GM10248 (cell line): ENCODE results near the gene FAM3C.
A peak's percentile ranks its signal among the peaks of the same experiment; 100 is the strongest.

Experiments used
- CTCF ChIA-PET: fragments of 300-600 bp; sonication (Branson Sonifier 250); formaldehyde crosslinking; extraction: SDS; loops from one replicate; lab custom pipeline; 2021; ENCODE audit warnings: antibody characterized with exemption; lab: Yijun Ruan, JAX
- POLR2A ChIA-PET: fragments of 350-650 bp; sonication (Branson Sonifier 250); formaldehyde crosslinking; extraction: SDS; loops from one replicate; lab custom pipeline; 2020; ENCODE audit warnings: antibody characterized with exemption; lab: Yijun Ruan, JAX
- DNase-seq: peaks from one replicate; pipeline ENCODE4 v3.0.0; 2012; ENCODE audit errors: extremely low spot score
- TF ChIP-seq, protein P1 (sequence below): IDR thresholded peaks from 2 replicates; pipeline ENCODE4 v1.5.1; 2012; ENCODE audit warnings: mild to moderate bottlenecking, low read depth; ENCODE audit errors: extremely low read depth, missing control alignments, control extremely low read depth

The FAM3C gene

GRCh38 chr7:121343302-121343701 lies 52.8 kb downstream of the FAM3C start:
- ChIA-PET POLR2A (no interaction called here), CTCF (no interaction called here)
- no peak for DNase-seq
- TF ChIP-seq, protein P1, sequence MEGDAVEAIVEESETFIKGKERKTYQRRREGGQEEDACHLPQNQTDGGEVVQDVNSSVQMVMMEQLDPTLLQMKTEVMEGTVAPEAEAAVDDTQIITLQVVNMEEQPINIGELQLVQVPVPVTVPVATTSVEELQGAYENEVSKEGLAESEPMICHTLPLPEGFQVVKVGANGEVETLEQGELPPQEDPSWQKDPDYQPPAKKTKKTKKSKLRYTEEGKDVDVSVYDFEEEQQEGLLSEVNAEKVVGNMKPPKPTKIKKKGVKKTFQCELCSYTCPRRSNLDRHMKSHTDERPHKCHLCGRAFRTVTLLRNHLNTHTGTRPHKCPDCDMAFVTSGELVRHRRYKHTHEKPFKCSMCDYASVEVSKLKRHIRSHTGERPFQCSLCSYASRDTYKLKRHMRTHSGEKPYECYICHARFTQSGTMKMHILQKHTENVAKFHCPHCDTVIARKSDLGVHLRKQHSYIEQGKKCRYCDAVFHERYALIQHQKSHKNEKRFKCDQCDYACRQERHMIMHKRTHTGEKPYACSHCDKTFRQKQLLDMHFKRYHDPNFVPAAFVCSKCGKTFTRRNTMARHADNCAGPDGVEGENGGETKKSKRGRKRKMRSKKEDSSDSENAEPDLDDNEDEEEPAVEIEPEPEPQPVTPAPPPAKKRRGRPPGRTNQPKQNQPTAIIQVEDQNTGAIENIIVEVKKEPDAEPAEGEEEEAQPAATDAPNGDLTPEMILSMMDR: no peak

DNA sequence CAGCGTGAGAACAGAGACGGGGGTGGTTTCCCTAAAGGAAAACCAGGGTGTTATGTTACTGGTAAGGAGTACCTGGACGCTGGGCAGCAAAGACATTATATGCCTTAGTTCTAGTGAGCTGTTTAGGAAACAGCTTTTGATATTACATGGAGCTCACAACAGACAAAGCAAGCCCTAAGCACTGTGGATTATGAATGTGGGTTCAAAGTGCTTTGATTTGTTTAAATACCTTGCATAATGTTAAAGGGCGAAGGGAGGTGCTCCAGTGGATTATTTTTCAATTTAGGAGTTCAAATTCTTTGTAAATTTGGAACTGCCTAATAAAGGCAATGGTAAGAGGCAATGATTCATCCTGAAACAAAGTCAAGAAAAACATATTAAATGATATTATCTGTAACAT lies 53.5 kb downstream of the FAM3C start:
- TF ChIP-seq, protein P1: no peak
- DNase-seq: no peak
- ChIA-PET CTCF (no interaction called here), POLR2A (no interaction called here)

DNA sequence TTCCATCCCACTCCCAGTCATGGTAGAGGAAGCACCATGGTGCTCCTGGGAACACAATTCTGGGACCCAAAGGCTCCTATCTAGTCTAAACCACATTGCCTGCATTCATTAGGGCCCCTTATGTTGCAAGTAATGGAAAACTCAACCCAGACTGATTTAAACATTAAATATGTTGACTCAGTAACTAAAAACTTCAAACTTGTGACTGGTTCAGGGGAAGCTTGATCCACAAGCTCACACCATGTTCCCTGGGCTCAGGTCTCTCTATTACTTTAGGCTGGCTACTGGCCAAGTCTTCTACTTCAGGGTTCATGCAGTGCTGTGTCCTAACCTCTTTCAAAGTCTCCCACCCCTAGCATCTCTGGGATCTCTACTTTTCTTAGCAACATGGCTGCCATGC lies 54.2 kb downstream of the FAM3C start:
- ChIA-PET POLR2A (no interaction called here), CTCF (interaction anchor here (0.8 kb wide), 1 partner anchor 25 kb away, joined by 3 read pairs; no protein-coding TSS in a partner anchor)
- DNase-seq: no peak
- TF ChIP-seq, protein P1: no peak

DNA sequence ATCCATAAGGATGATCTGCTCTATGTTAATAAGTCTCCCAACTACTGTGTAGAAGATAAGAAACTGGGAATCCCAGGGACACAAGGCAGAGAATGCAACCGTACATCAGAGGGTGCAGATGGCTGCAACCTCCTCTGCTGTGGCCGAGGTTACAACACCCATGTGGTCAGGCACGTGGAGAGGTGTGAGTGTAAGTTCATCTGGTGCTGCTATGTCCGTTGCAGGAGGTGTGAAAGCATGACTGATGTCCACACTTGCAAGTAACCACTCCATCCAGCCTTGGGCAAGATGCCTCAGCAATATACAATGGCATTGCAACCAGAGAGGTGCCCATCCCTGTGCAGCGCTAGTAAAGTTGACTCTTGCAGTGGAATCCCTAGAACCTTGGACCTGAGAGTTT lies 57.0 kb downstream of the FAM3C start:
- ChIA-PET CTCF (no interaction called here), POLR2A (no interaction called here)
- DNase-seq: no peak
- TF ChIP-seq, protein P1: no peak

DNA sequence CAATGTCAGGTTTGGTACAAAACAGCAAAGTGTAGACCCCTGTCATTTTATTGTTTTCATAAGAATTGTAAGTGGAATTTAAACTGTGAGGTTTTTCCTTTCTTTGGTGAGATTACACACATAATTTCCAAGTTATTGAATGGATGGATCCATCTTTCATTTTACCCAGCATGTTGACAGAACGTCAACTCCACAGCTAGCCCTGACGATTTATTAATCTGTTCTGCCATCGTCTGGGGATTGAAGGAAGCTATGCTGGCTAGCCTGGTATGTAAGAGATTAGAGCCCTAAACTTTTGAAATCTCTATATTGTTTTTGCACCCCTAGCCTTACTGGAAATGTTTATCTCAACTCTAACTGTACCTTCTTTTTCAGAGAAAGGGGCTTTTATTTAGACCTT lies 58.7 kb downstream of the FAM3C start:
- CTCF ChIA-PET: interaction anchor here (0.8 to 1.1 kb wide), 2 partner anchors 59 to 229 kb away, joined by 3 to 5 read pairs; partner anchors contain the start of gene FAM3C
- TF ChIP-seq, protein P1: peak; percentile 44
- POLR2A ChIA-PET: no interaction called here
- no peak for DNase-seq

DNA sequence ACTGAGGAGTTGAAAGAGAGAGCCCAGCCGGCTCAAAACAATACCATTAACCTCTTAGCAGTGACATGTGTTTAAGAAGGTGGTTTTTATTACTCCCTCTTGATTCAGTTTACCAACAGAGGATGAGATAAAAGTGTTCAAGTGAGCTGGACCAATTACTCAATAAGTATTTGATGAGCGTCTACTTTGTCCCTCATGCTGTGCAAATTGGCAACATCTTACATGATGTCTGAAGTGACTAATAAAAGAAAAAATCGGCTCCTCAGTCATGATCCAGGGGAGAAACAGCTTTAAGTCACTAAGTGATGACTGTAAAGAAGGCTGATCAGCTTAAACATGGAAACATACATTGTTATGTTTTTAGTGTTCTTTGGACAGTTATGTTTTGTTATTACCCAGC lies 59.5 kb downstream of the FAM3C start:
- no peak for DNase-seq
- ChIA-PET POLR2A (no interaction called here), CTCF (interaction anchor here (0.8 to 1.1 kb wide), 2 partner anchors 60 to 228 kb away, joined by 3 to 5 read pairs; partner anchors contain the start of gene FAM3C)
- TF ChIP-seq, protein P1: no peak

- POLR2A ChIA-PET: no interaction called here
- DNase-seq: no peak
- TF ChIP-seq, protein P1: no peak
- CTCF ChIA-PET: no interaction called here
These were observed 61.0 kb downstream of the FAM3C start for GRCh38 chr7:121334875-121335648.
